A549 (cell line): ENCODE data around the gene PLTP. TPM values are rescaled to one million over a fixed set of nuclear protein-coding genes. Genes with fewer than 3 reads are reported as not detected.

Experiments used
- ATAC-seq, 2 experiments: fragments of 200-7000 bp in 1 of 2; fragments of >200 bp in 1 of 2; cut with Nextera tagmentation in 1 of 2; cut with Tn5 transposase in 1 of 2; 3 replicates each; pipeline versions ENCODE4 v1.8.0 to v1.9.1; 2018 to 2020; ENCODE audit warnings: mild to moderate bottlenecking in 1 of 2, moderate library complexity in 1 of 2
- CTCF ChIA-PET: fragments of 300-600 bp; sonication (Branson Sonifier 250); formaldehyde crosslinking; extraction: SDS; loops from one replicate; lab custom pipeline; 2021; ENCODE audit warnings: antibody characterized with exemption, inconsistent platforms; lab: Yijun Ruan, JAX
- POLR2A ChIA-PET: fragments of 350-600 bp; formaldehyde crosslinking; extraction: SDS; loops from one replicate; lab custom pipeline; 2021; ENCODE audit warnings: antibody characterized with exemption, inconsistent platforms; lab: Yijun Ruan, JAX
- DNase-seq, 2 experiments: peaks; one replicate each; pipeline versions ENCODE4 v3.0.0 to v3.0.0-alpha.2; 2011 to 2016; ENCODE audit warnings: low read depth in 1 of 2, low spot score in 1 of 2
- FAIRE-seq: peaks from 2 replicates; lab custom pipeline; 2011; peaks lifted over from hg19 to GRCh38; lab: Jason Lieb, UNC
- H3K27ac ChIP-seq, 2 experiments: fragments of >200 bp; sonication (Bioruptor Twin); formaldehyde crosslinking; 3 replicates each; pipeline ENCODE4 v1.5.1; 2016 to 2017
- H3K4me1 ChIP-seq: fragments of >200 bp; sonication (Bioruptor Twin); formaldehyde crosslinking; 3 replicates; pipeline ENCODE4 v1.6.1; 2016
- H3K4me2 ChIP-seq: fragments of >200 bp; sonication (Bioruptor Twin); formaldehyde crosslinking; 3 replicates; pipeline ENCODE4 v1.6.1; 2016
- H3K4me3 ChIP-seq: fragments of >200 bp; sonication (Bioruptor Twin); formaldehyde crosslinking; 3 replicates; pipeline ENCODE4 v1.5.1; 2016
- H3K9me3 ChIP-seq: fragments of >200 bp; sonication (Bioruptor Twin); formaldehyde crosslinking; 3 replicates; pipeline ENCODE4 v1.6.1; 2016
- CHD2 ChIP-seq: fragments of 150-350 bp; IDR thresholded peaks from 2 replicates; pipeline ENCODE4 v1.6.1; 2014; ENCODE audit warnings: low read length; ENCODE audit not compliant: partially characterized antibody
- E2F6 ChIP-seq: IDR thresholded peaks from 2 replicates; pipeline ENCODE4 v1.6.1; 2012; ENCODE audit warnings: low read depth, borderline replicate concordance
- EHF ChIP-seq: fragments of 250-450 bp; sonication (Bioruptor Pico); IDR thresholded peaks from 2 replicates; pipeline ENCODE4 v1.5.0; 2020; ENCODE audit warnings: mild to moderate bottlenecking
- ELK1 ChIP-seq: fragments of 150-350 bp; IDR thresholded peaks from 2 replicates; pipeline ENCODE4 v1.6.1; 2014; ENCODE audit warnings: low read depth, mild to moderate bottlenecking, low read length
- EP300 ChIP-seq, 2 experiments: fragments of >200 bp; sonication (Bioruptor Twin); formaldehyde crosslinking; IDR thresholded peaks; 2 replicates in 1 of 2; 3 replicates in 1 of 2; pipeline ENCODE4 v1.6.1; 2016 to 2017
- HDAC2 ChIP-seq: fragments of 200-600 bp; sonication (generic); IDR thresholded peaks from 2 replicates; pipeline ENCODE4 v1.6.1; 2016
- HOXA7 ChIP-seq: fragments of 250-450 bp; sonication (Bioruptor Pico); IDR thresholded peaks from 2 replicates; pipeline ENCODE4 v1.5.0; 2020; ENCODE audit warnings: mild to moderate bottlenecking, moderate library complexity
- JUN ChIP-seq, 2 experiments: fragments of >200 bp; sonication (Bioruptor Twin); formaldehyde crosslinking; IDR thresholded peaks; 2 replicates in 1 of 2; 3 replicates in 1 of 2; pipeline ENCODE4 v1.6.1; 2016 to 2017
- MAX ChIP-seq: IDR thresholded peaks from 2 replicates; pipeline ENCODE4 v1.6.1; 2012
- MAZ ChIP-seq: fragments of 150-350 bp; IDR thresholded peaks from 2 replicates; pipeline ENCODE4 v1.6.1; 2014; ENCODE audit warnings: antibody characterized with exemption, low read depth, low read length, borderline replicate concordance
- NFE2L2 ChIP-seq: fragments of 150-350 bp; conservative IDR thresholded peaks from 2 replicates; pipeline ENCODE4 v1.6.1; 2014; ENCODE audit warnings: low read length
- NR3C1 ChIP-seq: fragments of >200 bp; sonication (Bioruptor Twin); formaldehyde crosslinking; IDR thresholded peaks from 3 replicates; pipeline ENCODE4 v1.6.1; 2017
- POLR2A ChIP-seq: IDR thresholded peaks from 2 replicates; pipeline ENCODE4 v1.6.1; 2012; ENCODE audit warnings: mild to moderate bottlenecking, low read length
- RAD21 ChIP-seq, 2 experiments: fragments of >200 bp in 1 of 2; sonication (Bioruptor Twin) in 1 of 2; formaldehyde crosslinking in 1 of 2; IDR thresholded peaks in 1 of 2; conservative IDR thresholded peaks in 1 of 2; 2 replicates in 1 of 2; 3 replicates in 1 of 2; pipeline ENCODE4 v1.6.1; 2012 to 2018; ENCODE audit warnings: inconsistent platforms in 1 of 2
- REST ChIP-seq: fragments of 200-600 bp; sonication (generic); IDR thresholded peaks from 2 replicates; pipeline ENCODE4 v1.6.1; 2016; ENCODE audit warnings: antibody characterized with exemption, mild to moderate bottlenecking, moderate library complexity
- RFX5 ChIP-seq: fragments of 450-650 bp; IDR thresholded peaks from 2 replicates; pipeline ENCODE4 v1.7.1; 2014; ENCODE audit warnings: antibody characterized with exemption, mild to moderate bottlenecking, moderate library complexity
- SREBF2 ChIP-seq: fragments of 450-650 bp; IDR thresholded peaks from 2 replicates; pipeline ENCODE4 v1.6.1; 2014; ENCODE audit warnings: mild to moderate bottlenecking, moderate library complexity
- USF2 ChIP-seq: fragments of 450-650 bp; IDR thresholded peaks from 2 replicates; pipeline ENCODE4 v1.6.1; 2014; ENCODE audit warnings: antibody characterized with exemption
- ZC3H11A ChIP-seq: fragments of 450-650 bp; IDR thresholded peaks from 2 replicates; pipeline ENCODE4 v1.6.1; 2014; ENCODE audit warnings: antibody characterized with exemption, mild to moderate bottlenecking
- ZFP36 ChIP-seq: fragments of 450-650 bp; IDR thresholded peaks from 2 replicates; pipeline ENCODE4 v1.6.1; 2014; ENCODE audit warnings: borderline replicate concordance; ENCODE audit not compliant: partially characterized antibody
- ZSCAN20 ChIP-seq: fragments of 250-450 bp; sonication (Bioruptor Pico); IDR thresholded peaks from 2 replicates; pipeline ENCODE4 v1.8.0; 2022; ENCODE audit warnings: mild to moderate bottlenecking, moderate library complexity
- WGBS: methylation state at CpG from one replicate; pipeline ENCODE4 v1.1.6; 2017; ENCODE audit errors: missing lambda C conversion rate; 5-methylcytosine and 5-hydroxymethylcytosine counted together
- polyA plus RNA-seq, 4 experiments: library from polyadenylated mRNA; depleted of rRNA in 3 of 4; stranded (reverse); fragments of >200 nt; fragmentation: RNase III in 1 of 4; extraction: RNeasy Plus Mini Kit Qiagen cat#74134 plus additional on column Dnase treatment in 1 of 4; gene quantifications; 2 replicates in 3 of 4; 3 replicates in 1 of 4; pipeline ENCODE4 v1.2.3, GENCODE V29; 2011 to 2017

PLTP gene
- polyA plus RNA-seq, 2 of the 4 experiments (the other 2 are of a cell fraction) = 1.6 to 2.7 TPM

GRCh38 chr20:45943613-45944012 is 31.7 kb upstream of the PLTP start:
- DNase-seq (no peak), FAIRE-seq (no peak), ATAC-seq (no peak)
- Histone ChIP-seq H3K4me2 (peak overlapping the region; percentile 49), H3K4me1 (peaks cover 16% of the 10 kb centered on the region), H3K9me3 (no peaks in the 10 kb centered on the region), H3K4me3 (no peak overlapping the region), H3K27ac (peak overlapping the region; percentile 64 to 78; a peak in 5 of 6 replicates)
- ChIA-PET POLR2A (interaction anchor here (4.9 kb wide), 1 partner anchor 9 kb away, joined by 31 read pairs; the partner anchor contains the start of gene PCIF1), CTCF (interaction anchor here (1.1 to 21.4 kb wide), 6 partner anchors 10 to 144 kb away, joined by 3 to 358 read pairs (median 6); partner anchors contain the start of gene ZNF335)
- WGBS = 96% methylated on average over 6 of the region's 6 CpGs
- TF ChIP-seq MAZ = no peak
- no peak for TF ChIP-seq JUN (IDR thresholded peaks at IDR 0.05)
- TF ChIP-seq REST = no peak
- TF ChIP-seq SREBF2 = no peak
- TF ChIP-seq MAX = no peak
- no peak for TF ChIP-seq HOXA7 (CRISPR knock-in tag)
- TF ChIP-seq ZSCAN20 (CRISPR knock-in tag) = no peak
- no peak for TF ChIP-seq RAD21 (conservative IDR thresholded peaks at IDR 0.05 in 1 of 2, IDR thresholded peaks at IDR 0.05 in 1 of 2)
- TF ChIP-seq EHF (CRISPR knock-in tag) = no peak
- TF ChIP-seq CHD2 = no peak
- no peak for TF ChIP-seq EP300 (IDR thresholded peaks at IDR 0.05)
- no peak for TF ChIP-seq ELK1
- TF ChIP-seq ZFP36 = no peak
- TF ChIP-seq E2F6 = no peak
- TF ChIP-seq RFX5 = no peak
- TF ChIP-seq NR3C1 = no peak
- TF ChIP-seq ZC3H11A = no peak
- no peak for TF ChIP-seq USF2
- no peak for TF ChIP-seq HDAC2

- no peak for ATAC-seq
- no peak for FAIRE-seq
- no peak for DNase-seq
- CTCF ChIA-PET = interaction anchor here (1.3 to 1.8 kb wide), 5 partner anchors 18 to 141 kb away, joined by 3 to 10 read pairs (median 4); no protein-coding TSS in a partner anchor
- peaks cover 25% of the 10 kb centered on the region for H3K4me1 ChIP-seq
- TF ChIP-seq E2F6 (no peak), MAX (no peak), POLR2A (no peak), RFX5 (no peak), NFE2L2 (no peak), ZFP36 (no peak)
- TF ChIP-seq, all 56 proteins: peak for 0
- no peak overlapping the region for H3K4me2 ChIP-seq
- 95% methylated on average over 12 of the region's 13 CpGs for WGBS
- POLR2A ChIA-PET = interaction anchor here (1.0 kb wide), 1 partner anchor 9 kb away, joined by 4 read pairs; no protein-coding TSS in a partner anchor
- H3K27ac ChIP-seq = no peak overlapping the region
- no peak overlapping the region for H3K4me3 ChIP-seq
- H3K9me3 ChIP-seq = no peaks in the 10 kb centered on the region
Measured at GRCh38 chr20:45940469-45940868, 28.5 kb upstream of the PLTP start.
